CD8-positive, alpha-beta memory T cell (primary cell): ENCODE measurements around the gene ANKRD35. TPM values are rescaled to one million over a fixed set of nuclear protein-coding genes. Genes with fewer than 3 reads are reported as not detected.
"Not testable (repeated sequence)": the region's sequence is repeated elsewhere in the genome, so short reads cannot be mapped to it uniquely, and the experiment has no call there.

ENCODE experiments used
- CTCF ChIA-PET: fragments of 350-600 bp; sonication (Branson Sonifier 250); formaldehyde crosslinking; loops from one replicate; lab custom pipeline; 2021; ENCODE audit warnings: antibody characterized with exemption; lab: Charles Lee
- POLR2A ChIA-PET: fragments of 350-600 bp; sonication (Branson Sonifier 250); formaldehyde crosslinking; loops from one replicate; lab custom pipeline; 2021; ENCODE audit warnings: antibody characterized with exemption; lab: Charles Lee
- DNase-seq, 5 donors: peaks; one replicate each; pipeline versions ENCODE4 v3.0.0 to v3.0.0-alpha.2; 2020 to 2022; ENCODE audit warnings: mixed read lengths in 1 of 5
- H3K27ac ChIP-seq: one replicate; pipeline ENCODE4 v1.7.0; 2013; ENCODE audit warnings: low read depth, mild to moderate bottlenecking, low read length, moderate library complexity
- H3K27me3 ChIP-seq: 2 replicates; pipeline ENCODE4 v1.7.0; 2013; ENCODE audit warnings: low read length, mild to moderate bottlenecking; ENCODE audit not compliant: insufficient read depth, poor library complexity, severe bottlenecking
- H3K36me3 ChIP-seq: 2 replicates; pipeline ENCODE4 v1.7.0; 2013; ENCODE audit warnings: mild to moderate bottlenecking, low read length, moderate library complexity; ENCODE audit not compliant: insufficient read depth
- H3K4me1 ChIP-seq: 2 replicates; pipeline ENCODE4 v1.7.0; 2013; ENCODE audit warnings: mild to moderate bottlenecking, low read length, moderate library complexity; ENCODE audit not compliant: insufficient read depth
- H3K4me3 ChIP-seq: 2 replicates; pipeline ENCODE4 v1.7.0; 2013; ENCODE audit warnings: mild to moderate bottlenecking, low read length
- H3K9me3 ChIP-seq: 2 replicates; pipeline ENCODE4 v1.7.0; 2013; ENCODE audit warnings: mild to moderate bottlenecking, low read length
- H3K27ac Mint-ChIP-seq, 8 donors: one replicate each; pipeline ENCODE4 v1.8.0; 2020 to 2021; ENCODE audit warnings: mixed read lengths in 8 of 8, mild to moderate bottlenecking in 6 of 8, inconsistent platforms in 3 of 8, moderate library complexity in 3 of 8
- H3K27me3 Mint-ChIP-seq, 2 donors: one replicate each; pipeline ENCODE4 v1.8.0; 2020 to 2021; ENCODE audit warnings: mixed read lengths in 2 of 2, mild to moderate bottlenecking in 1 of 2, moderate library complexity in 1 of 2
- H3K36me3 Mint-ChIP-seq, 3 donors: one replicate each; pipeline ENCODE4 v1.8.0; 2020 to 2021; ENCODE audit warnings: mixed read lengths in 3 of 3, inconsistent platforms in 1 of 3, mild to moderate bottlenecking in 1 of 3
- H3K4me1 Mint-ChIP-seq, 3 donors: one replicate each; pipeline ENCODE4 v1.8.0; 2020 to 2021; ENCODE audit warnings: mixed read lengths in 3 of 3, inconsistent platforms in 1 of 3, mild to moderate bottlenecking in 1 of 3
- H3K4me3 Mint-ChIP-seq, 7 donors: one replicate each; pipeline ENCODE4 v1.8.0; 2020 to 2021; ENCODE audit warnings: mixed read lengths in 7 of 7, mild to moderate bottlenecking in 6 of 7, moderate library complexity in 4 of 7, inconsistent platforms in 2 of 7
- H3K9me3 Mint-ChIP-seq, 5 donors: one replicate each; pipeline ENCODE4 v1.8.0; 2020 to 2022; ENCODE audit warnings: mixed read lengths in 5 of 5, mild to moderate bottlenecking in 3 of 5, moderate library complexity in 2 of 5, inconsistent platforms in 1 of 5
- polyA plus RNA-seq: library from polyadenylated mRNA; unstranded; fragments of 300-500 nt; fragmentation: Illumina TruSeq; gene quantifications from one replicate; pipeline ENCODE4 v1.2.3, GENCODE V29; 2021
- total RNA-seq, 2 experiments: library from RNA; stranded (reverse); gene quantifications; one replicate each; pipeline ENCODE4 v1.2.3, GENCODE V29; 2021

The ANKRD35 gene
- total and polyA plus RNA-seq, 3 experiments from 2014 or later = 0.80 to 1.3 (median 1.0) TPM

GRCh38 chr1:145818095-145818494, 67.6 kb downstream of the ANKRD35 start:
- H3K27me3 ChIP-seq, DNase-seq, CTCF ChIA-PET, H3K9me3 ChIP-seq, H3K27ac Mint-ChIP-seq, H3K36me3 ChIP-seq, H3K9me3 Mint-ChIP-seq, H3K4me1 ChIP-seq, H3K4me3 ChIP-seq, H3K27ac ChIP-seq, H3K27me3 Mint-ChIP-seq, POLR2A ChIA-PET, H3K4me3 Mint-ChIP-seq, H3K36me3 Mint-ChIP-seq: not testable (repeated sequence)
- peaks cover 3 to 17% (median 16%) of the 10 kb centered on the region in 3 donors for H3K4me1 Mint-ChIP-seq

Other genes starting within 250 kb of the ANKRD35 start
- not detected for gene PDZK1, start 178.5 kb downstream of the ANKRD35 start, total RNA-seq
- 0.53 TPM for gene PDZK1, start 178.5 kb downstream of the ANKRD35 start, polyA plus RNA-seq
- 10 to 100 TPM; 22.3 to 24.6 TPM for gene CD160, start 166.4 kb downstream of the ANKRD35 start, total RNA-seq
- 31.6 TPM for gene CD160, start 166.4 kb downstream of the ANKRD35 start, polyA plus RNA-seq
- 10 to 100 TPM; 16.9 to 17.8 TPM for gene RNF115, start 61.8 kb downstream of the ANKRD35 start, total RNA-seq
- gene RNF115, start 61.8 kb downstream of the ANKRD35 start, polyA plus RNA-seq = 9.1 TPM
- gene POLR3C, start 61.7 kb downstream of the ANKRD35 start, total RNA-seq = 10 to 100 TPM; 53.1 to 54.1 TPM
- gene POLR3C, start 61.7 kb downstream of the ANKRD35 start, polyA plus RNA-seq = 47.5 TPM
- gene NUDT17, start 40.2 kb downstream of the ANKRD35 start, total RNA-seq = 1 to 10 TPM; 1.6 to 2.2 TPM
- 2.8 TPM for gene NUDT17, start 40.2 kb downstream of the ANKRD35 start, polyA plus RNA-seq
- 10 to 100 TPM; 16.7 to 18.3 TPM for gene PIAS3, start 26.8 kb downstream of the ANKRD35 start, total RNA-seq
- gene PIAS3, start 26.8 kb downstream of the ANKRD35 start, polyA plus RNA-seq = 21.2 TPM
- 1 to 10 TPM; 2.2 to 3.4 TPM for gene ITGA10, start 24.2 kb upstream of the ANKRD35 start, total RNA-seq
- gene ITGA10, start 24.2 kb upstream of the ANKRD35 start, polyA plus RNA-seq = not detected
- 10 to 100 TPM; 42.0 to 43.1 TPM for gene PEX11B, start 32.9 kb upstream of the ANKRD35 start, total RNA-seq
- gene PEX11B, start 32.9 kb upstream of the ANKRD35 start, polyA plus RNA-seq = 46.9 TPM
- 100 to 1,000 TPM; 387 to 397 TPM for gene RBM8A, start 41.6 kb upstream of the ANKRD35 start, total RNA-seq
- gene RBM8A, start 41.6 kb upstream of the ANKRD35 start, polyA plus RNA-seq = 192 TPM
- 10 to 100 TPM; 41.8 to 42.6 TPM for gene LIX1L, start 72.2 kb upstream of the ANKRD35 start, total RNA-seq
- 33.5 TPM for gene LIX1L, start 72.2 kb upstream of the ANKRD35 start, polyA plus RNA-seq
- gene ANKRD34A, start 78.7 kb upstream of the ANKRD35 start, total RNA-seq = 1 to 10 TPM; 6.9 to 8.7 TPM
- gene ANKRD34A, start 78.7 kb upstream of the ANKRD35 start, polyA plus RNA-seq = 0.97 TPM
- gene POLR3GL, start 78.8 kb upstream of the ANKRD35 start, total RNA-seq = 10 to 100 TPM; 21.6 to 22.8 TPM
- 103 TPM for gene POLR3GL, start 78.8 kb upstream of the ANKRD35 start, polyA plus RNA-seq
- 100 to 1,000 TPM; 167 to 170 TPM for gene TXNIP, start 110.7 kb upstream of the ANKRD35 start, total RNA-seq
- gene TXNIP, start 110.7 kb upstream of the ANKRD35 start, polyA plus RNA-seq = 4,579 TPM
- gene HJV, start 135.9 kb upstream of the ANKRD35 start, total RNA-seq = not detected
- gene HJV, start 135.9 kb upstream of the ANKRD35 start, polyA plus RNA-seq = not detected